ENCODE results near the gene CPN2. TPM values are rescaled to one million over a fixed set of nuclear protein-coding genes. Genes with fewer than 3 reads are reported as not detected.

CPN2 gene, protein sequence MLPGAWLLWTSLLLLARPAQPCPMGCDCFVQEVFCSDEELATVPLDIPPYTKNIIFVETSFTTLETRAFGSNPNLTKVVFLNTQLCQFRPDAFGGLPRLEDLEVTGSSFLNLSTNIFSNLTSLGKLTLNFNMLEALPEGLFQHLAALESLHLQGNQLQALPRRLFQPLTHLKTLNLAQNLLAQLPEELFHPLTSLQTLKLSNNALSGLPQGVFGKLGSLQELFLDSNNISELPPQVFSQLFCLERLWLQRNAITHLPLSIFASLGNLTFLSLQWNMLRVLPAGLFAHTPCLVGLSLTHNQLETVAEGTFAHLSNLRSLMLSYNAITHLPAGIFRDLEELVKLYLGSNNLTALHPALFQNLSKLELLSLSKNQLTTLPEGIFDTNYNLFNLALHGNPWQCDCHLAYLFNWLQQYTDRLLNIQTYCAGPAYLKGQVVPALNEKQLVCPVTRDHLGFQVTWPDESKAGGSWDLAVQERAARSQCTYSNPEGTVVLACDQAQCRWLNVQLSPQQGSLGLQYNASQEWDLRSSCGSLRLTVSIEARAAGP
- not detected in 2 replicates for total RNA-seq

GRCh38 chr3:194351080-194351672, at the start of gene CPN2:
CPN2 (minus strand) TSS chr3:194351328; CDS start chr3:194342702, 8,626 bp downstream.
- H3K4me1 Mint-ChIP-seq (ENCODE audit: low read depth): no peaks in the 10 kb centered on the region
- intact Hi-C loops (cut with micrococcal nuclease): no loop called here
- DNase-seq (ENCODE audit: low spot score): no peak
- H3K36me3 Mint-ChIP-seq (ENCODE audit: low read depth): no peaks in the 10 kb centered on the region
- no peak within 1 kb of the TSS for H3K27ac Mint-ChIP-seq
- H3K4me3 Mint-ChIP-seq: no peak within 1 kb of the TSS
- H3K9me3 Mint-ChIP-seq: no peaks in the 10 kb centered on the region
- H3K27me3 Mint-ChIP-seq (ENCODE audit: insufficient read depth): peaks cover 6% of the 10 kb centered on the region

DNA sequence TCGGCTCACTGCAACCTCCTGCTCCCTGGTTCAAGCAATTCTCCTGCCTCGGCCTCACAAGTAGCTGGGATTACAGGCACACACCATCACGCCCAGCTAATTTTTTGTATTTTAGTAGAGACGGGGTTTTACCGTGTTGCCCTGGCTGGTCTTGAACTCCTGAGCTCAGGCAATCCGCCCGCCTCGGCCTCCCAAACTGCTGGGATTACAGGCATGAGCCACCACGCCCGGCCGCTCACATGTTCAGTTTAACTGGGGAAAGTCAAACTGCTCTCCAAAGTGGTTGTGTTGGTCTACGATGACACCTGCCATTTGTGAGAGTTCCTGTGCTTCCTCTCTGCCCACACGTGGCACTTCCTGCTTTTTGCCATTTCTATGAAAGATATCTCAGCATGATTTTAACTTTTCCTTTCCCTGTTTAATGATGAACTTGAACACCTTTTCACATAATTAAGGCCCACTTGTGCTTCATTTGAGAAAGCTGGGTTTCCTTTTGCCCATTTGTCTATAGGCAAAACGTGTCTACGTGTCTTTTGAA, 48.8 kb upstream of the CPN2 start:
- Mint-ChIP-seq H3K27ac (peak overlapping the region; percentile 52), H3K4me1 (ENCODE audit: low read depth) (peaks cover 56% of the 10 kb centered on the region), H3K27me3 (ENCODE audit: insufficient read depth) (peaks cover 2% of the 10 kb centered on the region), H3K9me3 (no peaks in the 10 kb centered on the region), H3K4me3 (no peak overlapping the region), H3K36me3 (ENCODE audit: low read depth) (peaks cover 12% of the 10 kb centered on the region)
- intact Hi-C loops (cut with micrococcal nuclease): loop anchor here (10.0 kb wide), 1 partner anchor 735 kb away; no protein-coding TSS in a partner anchor
- no peak for DNase-seq (ENCODE audit: low spot score)

DNA sequence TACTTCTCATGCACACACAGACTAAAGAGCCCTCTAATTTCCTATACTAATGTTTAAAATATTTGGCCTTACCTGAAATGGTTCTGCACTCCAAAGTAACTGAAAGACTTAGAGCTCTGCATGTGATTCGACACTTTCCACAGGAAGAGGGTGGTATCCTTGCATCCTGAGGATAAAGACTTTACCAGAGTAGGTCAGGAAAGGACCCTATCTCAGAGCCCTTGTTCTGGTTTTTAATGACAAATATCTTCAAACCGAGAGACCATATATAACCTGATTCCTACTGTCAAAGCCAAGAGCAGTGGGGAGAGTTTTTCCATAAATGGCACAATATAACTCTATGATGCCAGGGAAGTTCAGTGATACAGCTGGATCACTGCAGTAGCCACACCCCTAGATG, 48.0 kb upstream of the CPN2 start, which contains the start of gene GP5:
GP5 (minus strand) TSS at position 101 of the 400 bp plus-strand sequence. CDS start 984 bp downstream, outside the sequence.
- Mint-ChIP-seq H3K4me3 (peak within 1 kb of the TSS; percentile 81), H3K27ac (peak within 1 kb of the TSS; percentile 52), H3K27me3 (ENCODE audit: insufficient read depth) (peaks cover 2% of the 10 kb centered on the region), H3K9me3 (no peaks in the 10 kb centered on the region), H3K36me3 (ENCODE audit: low read depth) (peaks cover 10% of the 10 kb centered on the region), H3K4me1 (ENCODE audit: low read depth) (peaks cover 57% of the 10 kb centered on the region)
- DNase-seq (ENCODE audit: low spot score): no peak
- intact Hi-C loops (cut with micrococcal nuclease): no loop called here

GRCh38 chr3:194397757-194398312, 46.7 kb upstream of the CPN2 start:
- peaks cover 57% of the 10 kb centered on the region for H3K4me1 Mint-ChIP-seq (ENCODE audit: low read depth)
- H3K27ac Mint-ChIP-seq: peak overlapping the region; percentile 34
- H3K4me3 Mint-ChIP-seq: peak overlapping the region; percentile 81
- H3K27me3 Mint-ChIP-seq (ENCODE audit: insufficient read depth): peaks cover 2% of the 10 kb centered on the region
- peaks cover 6% of the 10 kb centered on the region for H3K36me3 Mint-ChIP-seq (ENCODE audit: low read depth)
- intact Hi-C loops (cut with micrococcal nuclease): loop anchor here (1.0 to 2.0 kb wide), 3 partner anchors 13 to 263 kb away; no protein-coding TSS in a partner anchor
- DNase-seq (ENCODE audit: low spot score): no peak
- no peaks in the 10 kb centered on the region for H3K9me3 Mint-ChIP-seq

GRCh38 chr3:194396859-194397756, 46.0 kb upstream of the CPN2 start:
- Mint-ChIP-seq H3K36me3 (ENCODE audit: low read depth) (peaks cover 4% of the 10 kb centered on the region), H3K4me1 (ENCODE audit: low read depth) (peaks cover 57% of the 10 kb centered on the region), H3K27me3 (ENCODE audit: insufficient read depth) (peaks cover 2% of the 10 kb centered on the region), H3K9me3 (no peaks in the 10 kb centered on the region), H3K4me3 (peak overlapping the region; percentile 81), H3K27ac (peak overlapping the region; percentile 34)
- intact Hi-C loops (cut with micrococcal nuclease): loop anchor here (1.0 to 2.0 kb wide), 3 partner anchors 7 to 262 kb away; no protein-coding TSS in a partner anchor
- DNase-seq (ENCODE audit: low spot score): peak; percentile 26

DNA sequence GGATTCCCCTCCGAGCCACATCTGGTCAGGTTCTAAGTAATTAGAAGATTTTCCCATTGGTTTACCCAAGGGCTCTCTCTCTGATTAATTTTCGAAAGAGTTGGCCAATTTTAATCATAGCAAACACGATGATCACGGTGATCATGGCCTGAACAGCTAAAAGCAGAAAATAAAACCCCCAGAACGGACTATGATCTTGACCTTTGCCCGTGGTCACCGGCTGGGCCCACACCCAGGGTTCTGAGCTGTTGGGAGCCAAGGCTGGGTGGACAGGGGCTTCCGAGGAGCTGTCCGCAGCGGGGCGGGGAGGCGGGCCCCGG, 45.4 kb upstream of the CPN2 start:
- DNase-seq (ENCODE audit: low spot score): no peak
- peak overlapping the region; percentile 53 for H3K27ac Mint-ChIP-seq
- H3K27me3 Mint-ChIP-seq (ENCODE audit: insufficient read depth): peaks cover 2% of the 10 kb centered on the region
- peaks cover under 1% of the 10 kb centered on the region for H3K9me3 Mint-ChIP-seq
- intact Hi-C loops (cut with micrococcal nuclease): loop anchor here (1.0 to 2.0 kb wide), 3 partner anchors 8 to 262 kb away; no protein-coding TSS in a partner anchor
- H3K36me3 Mint-ChIP-seq (ENCODE audit: low read depth): peaks cover 2% of the 10 kb centered on the region
- peaks cover 57% of the 10 kb centered on the region for H3K4me1 Mint-ChIP-seq (ENCODE audit: low read depth)
- H3K4me3 Mint-ChIP-seq: peak overlapping the region; percentile 76

GRCh38 chr3:194395778-194396538, 44.8 kb upstream of the CPN2 start:
- H3K9me3 Mint-ChIP-seq: peaks cover 5% of the 10 kb centered on the region
- peak overlapping the region; percentile 53 for H3K27ac Mint-ChIP-seq
- peaks cover 57% of the 10 kb centered on the region for H3K4me1 Mint-ChIP-seq (ENCODE audit: low read depth)
- intact Hi-C loops (cut with micrococcal nuclease): loop anchor here (1.0 to 2.0 kb wide), 3 partner anchors 8 to 261 kb away; no protein-coding TSS in a partner anchor
- peaks cover 2% of the 10 kb centered on the region for H3K36me3 Mint-ChIP-seq (ENCODE audit: low read depth)
- peaks cover 4% of the 10 kb centered on the region for H3K27me3 Mint-ChIP-seq (ENCODE audit: insufficient read depth)
- peak overlapping the region; percentile 76 for H3K4me3 Mint-ChIP-seq
- peak; percentile 67 for DNase-seq (ENCODE audit: low spot score)

- DNase-seq (ENCODE audit: low spot score): no peak
- H3K4me3 Mint-ChIP-seq: peak overlapping the region; percentile 76
- H3K4me1 Mint-ChIP-seq (ENCODE audit: low read depth): peaks cover 55% of the 10 kb centered on the region
- peak overlapping the region; percentile 71 for H3K27ac Mint-ChIP-seq
- H3K36me3 Mint-ChIP-seq (ENCODE audit: low read depth): peaks cover 2% of the 10 kb centered on the region
- intact Hi-C loops (cut with micrococcal nuclease): no loop called here
- H3K27me3 Mint-ChIP-seq (ENCODE audit: insufficient read depth): peaks cover 8% of the 10 kb centered on the region
- H3K9me3 Mint-ChIP-seq: peaks cover 12% of the 10 kb centered on the region
Measured at GRCh38 chr3:194395212-194395611, 44.1 kb upstream of the CPN2 start.

DNA sequence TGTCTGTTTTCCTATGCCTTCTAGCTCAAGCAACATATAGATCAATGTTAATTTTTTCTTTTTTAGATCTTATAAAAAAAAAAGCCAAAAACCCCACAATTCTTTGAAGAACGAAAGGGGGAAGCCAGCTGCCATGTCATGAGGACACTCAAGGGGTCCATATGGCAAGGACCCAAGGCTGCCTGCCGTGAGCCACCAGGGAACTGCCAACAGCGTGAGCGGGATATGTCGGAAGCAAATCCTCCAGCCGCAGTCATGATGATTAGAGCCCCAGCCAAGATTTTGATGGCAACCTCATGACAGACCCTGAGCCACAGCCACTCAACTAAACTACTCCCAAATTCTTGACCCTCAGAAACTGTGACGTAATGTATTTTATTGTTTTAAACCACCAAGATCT, 41.4 kb upstream of the CPN2 start:
- peaks cover 16% of the 10 kb centered on the region for H3K27me3 Mint-ChIP-seq (ENCODE audit: insufficient read depth)

GRCh38 chr3:194390835-194391234, 39.7 kb upstream of the CPN2 start:
- no peak for DNase-seq (ENCODE audit: low spot score)
- H3K27ac Mint-ChIP-seq: no peak overlapping the region

More for the DNA sequence above, 41.4 kb upstream of the CPN2 start:
- Mint-ChIP-seq H3K4me3 (no peak overlapping the region), H3K27ac (no peak overlapping the region), H3K4me1 (ENCODE audit: low read depth) (peaks cover 29% of the 10 kb centered on the region), H3K36me3 (ENCODE audit: low read depth) (no peaks in the 10 kb centered on the region), H3K9me3 (peaks cover 17% of the 10 kb centered on the region)
- no peak for DNase-seq (ENCODE audit: low spot score)
- intact Hi-C loops (cut with micrococcal nuclease): no loop called here

DNA sequence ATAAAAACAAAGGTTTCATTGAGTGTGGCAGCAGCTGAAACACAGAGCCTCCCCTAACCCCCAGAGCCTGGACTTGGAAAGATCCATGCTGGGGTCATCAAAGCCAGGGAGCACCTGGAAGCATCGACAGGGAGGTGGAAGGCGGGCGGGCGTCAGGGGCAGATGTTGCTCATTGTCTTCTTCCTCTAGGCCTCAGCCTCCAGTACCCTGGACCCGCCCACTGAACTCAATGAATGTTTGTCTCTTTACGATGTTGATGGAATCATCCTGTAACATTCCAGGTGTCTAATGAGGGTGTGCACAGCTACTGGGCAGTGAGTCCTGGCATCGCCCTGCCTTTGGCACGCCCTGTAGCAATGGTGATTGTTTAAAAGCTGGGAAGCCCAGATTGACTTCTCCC, 38.1 kb upstream of the CPN2 start:
- Mint-ChIP-seq H3K4me1 (ENCODE audit: low read depth) (no peaks in the 10 kb centered on the region), H3K27me3 (ENCODE audit: insufficient read depth) (peaks cover 18% of the 10 kb centered on the region), H3K36me3 (ENCODE audit: low read depth) (no peaks in the 10 kb centered on the region), H3K4me3 (no peak overlapping the region), H3K27ac (no peak overlapping the region), H3K9me3 (peaks cover 17% of the 10 kb centered on the region)
- intact Hi-C loops (cut with micrococcal nuclease): no loop called here
- DNase-seq (ENCODE audit: low spot score): no peak

More at GRCh38 chr3:194390835-194391234, 39.7 kb upstream of the CPN2 start:
- peaks cover 17% of the 10 kb centered on the region for H3K9me3 Mint-ChIP-seq
- H3K4me1 Mint-ChIP-seq (ENCODE audit: low read depth): peaks cover 15% of the 10 kb centered on the region
- peaks cover 18% of the 10 kb centered on the region for H3K27me3 Mint-ChIP-seq (ENCODE audit: insufficient read depth)
- no peak overlapping the region for H3K4me3 Mint-ChIP-seq
- H3K36me3 Mint-ChIP-seq (ENCODE audit: low read depth): no peaks in the 10 kb centered on the region
- intact Hi-C loops (cut with micrococcal nuclease): no loop called here

Measured in activated T-helper 1 cell treated with anti-CD3 and anti-CD28 coated beads, Interleukin-12 subunit alpha, Interleukin-12 subunit beta, Interleukin-2, Interleukin-4 antibody, amounts not matched to agents 30 ng/mL and 10 ng/mL and 1 ng/mL, durations not matched to agents 14 hours and 24 hours and 36 hours (primary cell).